Common myeloid progenitor, CD34-positive (primary cell): ENCODE results near the gene ZBED4.

Source experiments
- CTCF ChIA-PET: fragments of 350-600 bp; sonication (Branson Sonifier 250); formaldehyde crosslinking; loops from one replicate; lab custom pipeline; 2021; ENCODE audit warnings: antibody characterized with exemption; lab: Charles Lee
- POLR2A ChIA-PET: fragments of 350-600 bp; sonication (Branson Sonifier 250); formaldehyde crosslinking; loops from one replicate; lab custom pipeline; 2021; ENCODE audit warnings: antibody characterized with exemption; lab: Charles Lee
- DNase-seq, 3 donors: peaks; one replicate each; pipeline versions ENCODE4 v3.0.0 to v3.0.0-alpha.2; 2013
- H3K27ac ChIP-seq, 2 experiments: 1 replicate in 1 of 2; 2 replicates in 1 of 2; pipeline ENCODE4 v1.7.0; 2013; ENCODE audit warnings: inconsistent platforms in 2 of 2, low read length in 2 of 2, mild to moderate bottlenecking in 2 of 2, low read depth in 1 of 2, moderate library complexity in 1 of 2; ENCODE audit not compliant: severe bottlenecking in 2 of 2, insufficient read depth in 1 of 2, poor library complexity in 1 of 2
- H3K27me3 ChIP-seq, 5 experiments: replicated peaks in 2 of 5; 1 replicate in 3 of 5; 2 replicates in 2 of 5; pipeline versions ENCODE4 v1.6.1 to v1.7.0; 2013; ENCODE audit warnings: low read length in 4 of 5, mild to moderate bottlenecking in 2 of 5, moderate library complexity in 2 of 5, inconsistent platforms in 1 of 5; ENCODE audit not compliant: insufficient read depth in 5 of 5, control insufficient read depth in 4 of 5
- H3K36me3 ChIP-seq, 4 experiments: 1 replicate in 2 of 4; 2 replicates in 2 of 4; pipeline versions ENCODE4 v1.6.1 to v1.7.0; 2013; ENCODE audit warnings: low read length in 3 of 4, control low read depth in 1 of 4, mild to moderate bottlenecking in 1 of 4; ENCODE audit not compliant: control insufficient read depth in 4 of 4, insufficient read depth in 4 of 4
- H3K4me1 ChIP-seq, 4 experiments: 1 replicate in 3 of 4; 2 replicates in 1 of 4; pipeline versions ENCODE4 v1.6.1 to v1.7.1; 2013; ENCODE audit warnings: low read length in 3 of 4, mild to moderate bottlenecking in 3 of 4, control low read depth in 1 of 4, inconsistent platforms in 1 of 4, moderate library complexity in 1 of 4; ENCODE audit not compliant: control insufficient read depth in 4 of 4, insufficient read depth in 4 of 4; ENCODE audit errors: control extremely low read depth in 1 of 4
- H3K4me3 ChIP-seq, 7 experiments: 1 replicate in 4 of 7; 2 replicates in 3 of 7; pipeline versions ENCODE4 v1.5.1 to v1.7.0; 2013; ENCODE audit warnings: mild to moderate bottlenecking in 7 of 7, low read length in 6 of 7, moderate library complexity in 6 of 7, inconsistent platforms in 2 of 7, low read depth in 2 of 7, control low read depth in 1 of 7; ENCODE audit not compliant: insufficient read depth in 4 of 7, control insufficient read depth in 1 of 7; ENCODE audit errors: extremely low read depth in 1 of 7
- H3K9me3 ChIP-seq, 5 experiments: 1 replicate in 4 of 5; 2 replicates in 1 of 5; pipeline versions ENCODE4 v1.6.1 to v1.7.1; 2013; ENCODE audit warnings: low read length in 4 of 5, mild to moderate bottlenecking in 2 of 5, inconsistent platforms in 1 of 5, low read depth in 1 of 5, moderate library complexity in 1 of 5; ENCODE audit not compliant: control insufficient read depth in 4 of 5, insufficient read depth in 2 of 5; ENCODE audit errors: control extremely low read depth in 1 of 5
- WGBS: methylation state at CpG from one replicate; pipeline ENCODE4 v1.1.5; 2013; ENCODE audit not compliant: insufficient coverage; 5-methylcytosine and 5-hydroxymethylcytosine counted together

The ZBED4 gene

GRCh38 chr22:49894322-49895054 is 40.8 kb downstream of the ZBED4 start:
- CTCF ChIA-PET = interaction anchor here (0.8 to 1.6 kb wide), 3 partner anchors 9 to 19 kb away, joined by 3 read pairs; no protein-coding TSS in a partner anchor
- POLR2A ChIA-PET = interaction anchor here (0.8 kb wide), 1 partner anchor 25 kb away, joined by 3 read pairs; no protein-coding TSS in a partner anchor
- DNase-seq = no peak
- H3K36me3 ChIP-seq = peaks cover 15 to 56% (median 33%) of the 10 kb centered on the region in 4 experiments
- H3K4me3 ChIP-seq = no peak overlapping the region
- H3K9me3 ChIP-seq = peaks cover 5 to 43% (median 16%) of the 10 kb centered on the region in 5 experiments
- 100% methylated on average over 3 of the region's 8 CpGs for WGBS
- no peaks in the 10 kb centered on the region for H3K27me3 ChIP-seq
- no peaks in the 10 kb centered on the region for H3K4me1 ChIP-seq
- no peak overlapping the region for H3K27ac ChIP-seq

- CTCF ChIA-PET = interaction anchor here (1.6 kb wide), 1 partner anchor 11 kb away, joined by 3 read pairs; no protein-coding TSS in a partner anchor
- POLR2A ChIA-PET = no interaction called here
- no peaks in the 10 kb centered on the region for H3K4me1 ChIP-seq
- no peak overlapping the region for H3K27ac ChIP-seq
- WGBS = 94% methylated on average over 5 of the region's 5 CpGs
- no peak for DNase-seq
- H3K36me3 ChIP-seq = peaks cover 9 to 49% (median 31%) of the 10 kb centered on the region in 4 experiments
- H3K9me3 ChIP-seq = peaks cover 0 to 27% (median 4%) of the 10 kb centered on the region in 5 experiments
- no peak overlapping the region for H3K4me3 ChIP-seq
- no peaks in the 10 kb centered on the region for H3K27me3 ChIP-seq
These were observed 42.6 kb downstream of the ZBED4 start for GRCh38 chr22:49896201-49896600.

- WGBS = 100% methylated on average over 3 of the region's 8 CpGs
- CTCF ChIA-PET = no interaction called here
- no peak overlapping the region for H3K4me3 ChIP-seq
These were observed 43.5 kb downstream of the ZBED4 start for GRCh38 chr22:49897015-49897684.

GRCh38 chr22:49899530-49899929 is 45.9 kb downstream of the ZBED4 start:
- Histone ChIP-seq H3K27me3 (no peaks in the 10 kb centered on the region), H3K4me1 (no peaks in the 10 kb centered on the region), H3K4me3 (no peak overlapping the region), H3K36me3 (peaks cover 12 to 55% (median 40%) of the 10 kb centered on the region in 4 experiments), H3K9me3 (peaks cover 0 to 4% (median 0%) of the 10 kb centered on the region in 5 experiments), H3K27ac (no peak overlapping the region)
- 88% methylated on average over 3 of the region's 6 CpGs for WGBS
- POLR2A ChIA-PET = no interaction called here
- CTCF ChIA-PET = interaction anchor here (1.0 kb wide), 1 partner anchor 10 kb away, joined by 3 read pairs; no protein-coding TSS in a partner anchor
- no peak for DNase-seq

More at GRCh38 chr22:49897015-49897684, 43.5 kb downstream of the ZBED4 start:
- Histone ChIP-seq H3K27ac (no peak overlapping the region), H3K9me3 (peaks cover 0 to 20% (median 4%) of the 10 kb centered on the region in 5 experiments), H3K27me3 (no peaks in the 10 kb centered on the region), H3K4me1 (no peaks in the 10 kb centered on the region), H3K36me3 (peaks cover 11 to 52% (median 36%) of the 10 kb centered on the region in 4 experiments)
- POLR2A ChIA-PET = interaction anchor here (0.6 kb wide), 1 partner anchor 17 kb away, joined by 3 read pairs; no protein-coding TSS in a partner anchor
- no peak for DNase-seq

- Histone ChIP-seq H3K27ac (no peak overlapping the region), H3K9me3 (no peaks in the 10 kb centered on the region), H3K4me3 (no peak overlapping the region), H3K4me1 (no peaks in the 10 kb centered on the region), H3K36me3 (peaks cover 13 to 55% (median 44%) of the 10 kb centered on the region in 4 experiments), H3K27me3 (no peaks in the 10 kb centered on the region)
- CTCF ChIA-PET = interaction anchor here (0.6 to 1.0 kb wide), 2 partner anchors 11 to 14 kb away, joined by 3 read pairs; no protein-coding TSS in a partner anchor
- POLR2A ChIA-PET = interaction anchor here (0.6 kb wide), 1 partner anchor 88 kb away, joined by 3 read pairs; no protein-coding TSS in a partner anchor
- DNase-seq = no peak
- WGBS = 97% methylated on average over 24 of the region's 30 CpGs
These were observed 47.0 kb downstream of the ZBED4 start for GRCh38 chr22:49900441-49901230.

GRCh38 chr22:49901457-49901856 is 47.8 kb downstream of the ZBED4 start:
- no peak for DNase-seq
- no peaks in the 10 kb centered on the region for H3K27me3 ChIP-seq
- ChIA-PET POLR2A (no interaction called here), CTCF (no interaction called here)
- no peak overlapping the region for H3K4me3 ChIP-seq
- H3K9me3 ChIP-seq = no peaks in the 10 kb centered on the region
- H3K4me1 ChIP-seq = no peaks in the 10 kb centered on the region
- WGBS = 95% methylated on average over 8 of the region's 11 CpGs
- H3K27ac ChIP-seq = no peak overlapping the region
- peaks cover 13 to 62% (median 49%) of the 10 kb centered on the region in 4 experiments for H3K36me3 ChIP-seq
